Astrocyte (in vitro differentiated cells and primary cell): ENCODE measurements around the gene MKKS.

Experiments used
- EZH2 ChIP-seq: IDR thresholded peaks from 2 replicates; pipeline ENCODE4 v1.6.1; 2012; ENCODE audit warnings: mild to moderate bottlenecking, low read length, inconsistent platforms; ENCODE audit not compliant: insufficient read depth
- TF ChIP-seq, protein P1 (sequence below): IDR thresholded peaks from 2 replicates; pipeline ENCODE4 v1.5.1; 2011; ENCODE audit warnings: low read depth, mild to moderate bottlenecking, inconsistent platforms, low read length, moderate library complexity; ENCODE audit not compliant: insufficient read depth

DNA sequence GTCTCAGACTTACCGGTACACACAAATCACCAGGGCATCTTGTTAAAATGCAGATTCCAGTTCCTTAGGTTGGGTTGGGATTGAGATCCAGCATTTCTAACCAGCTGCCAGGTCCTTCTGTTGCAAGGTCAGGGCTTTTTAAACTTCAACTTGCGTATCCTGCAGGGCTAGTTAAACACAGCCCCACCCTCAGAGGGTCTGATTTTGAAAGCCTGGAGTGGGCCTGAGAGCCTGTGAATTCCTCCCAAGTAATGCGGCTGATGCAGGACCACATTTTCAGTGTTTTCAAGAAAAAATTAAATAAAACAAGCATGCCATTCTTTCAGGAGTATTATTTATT, 65.3 kb downstream of the MKKS start:
- TF ChIP-seq, protein P1, sequence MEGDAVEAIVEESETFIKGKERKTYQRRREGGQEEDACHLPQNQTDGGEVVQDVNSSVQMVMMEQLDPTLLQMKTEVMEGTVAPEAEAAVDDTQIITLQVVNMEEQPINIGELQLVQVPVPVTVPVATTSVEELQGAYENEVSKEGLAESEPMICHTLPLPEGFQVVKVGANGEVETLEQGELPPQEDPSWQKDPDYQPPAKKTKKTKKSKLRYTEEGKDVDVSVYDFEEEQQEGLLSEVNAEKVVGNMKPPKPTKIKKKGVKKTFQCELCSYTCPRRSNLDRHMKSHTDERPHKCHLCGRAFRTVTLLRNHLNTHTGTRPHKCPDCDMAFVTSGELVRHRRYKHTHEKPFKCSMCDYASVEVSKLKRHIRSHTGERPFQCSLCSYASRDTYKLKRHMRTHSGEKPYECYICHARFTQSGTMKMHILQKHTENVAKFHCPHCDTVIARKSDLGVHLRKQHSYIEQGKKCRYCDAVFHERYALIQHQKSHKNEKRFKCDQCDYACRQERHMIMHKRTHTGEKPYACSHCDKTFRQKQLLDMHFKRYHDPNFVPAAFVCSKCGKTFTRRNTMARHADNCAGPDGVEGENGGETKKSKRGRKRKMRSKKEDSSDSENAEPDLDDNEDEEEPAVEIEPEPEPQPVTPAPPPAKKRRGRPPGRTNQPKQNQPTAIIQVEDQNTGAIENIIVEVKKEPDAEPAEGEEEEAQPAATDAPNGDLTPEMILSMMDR, result no peak
- TF ChIP-seq EZH2, result no peak
